A172 (cell line): ENCODE results near the gene HAPLN1. TPM values are rescaled to one million over a fixed set of nuclear protein-coding genes. Genes with fewer than 3 reads are reported as not detected.

ENCODE experiments used
- DNase-seq: peaks from one replicate; pipeline ENCODE4 v3.0.0-alpha.2; 2015; ENCODE audit warnings: low spot score
- total RNA-seq: library from RNA; depleted of rRNA; stranded (reverse); fragments of >200 nt; shearing (Covaris generic); gene quantifications from 2 replicates; pipeline ENCODE4 v1.2.3, GENCODE V29; 2014

The HAPLN1 gene
- total RNA-seq, 1 experiment from 2014 or later, result 35.6 TPM

DNA sequence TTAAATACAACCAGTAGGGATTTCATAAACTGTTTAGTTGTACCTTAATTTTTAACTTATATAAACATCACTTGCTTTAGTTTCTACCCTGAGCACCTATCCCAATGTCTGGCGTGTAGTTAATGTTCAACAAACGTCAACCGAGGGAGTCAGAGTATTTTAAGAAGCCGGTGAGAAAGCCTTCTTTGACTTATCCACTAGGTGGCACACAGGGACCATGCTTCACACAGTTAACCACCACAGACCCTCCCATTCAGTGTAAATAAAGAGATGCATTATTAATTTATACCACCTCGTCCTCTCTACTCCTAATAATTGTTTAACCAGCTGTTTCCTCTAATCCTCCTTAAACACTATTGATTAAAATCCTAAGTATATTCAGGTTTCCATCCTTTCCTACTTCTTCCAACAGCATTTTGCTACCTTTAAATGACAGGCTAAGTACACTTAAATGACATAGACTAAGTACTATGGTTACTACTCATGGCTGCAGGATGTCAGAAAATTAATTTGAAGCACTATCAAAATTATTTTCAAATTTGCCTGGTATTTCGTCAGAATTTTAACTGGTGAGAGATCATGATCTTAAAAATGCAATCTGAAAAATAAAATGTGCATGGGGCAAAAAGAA lies 2.3 kb downstream of the HAPLN1 start:
- DNase-seq, result peak; percentile 69

- no peak for DNase-seq
Measured at GRCh38 chr5:83715236-83716065, 5.2 kb downstream of the HAPLN1 start.

GRCh38 chr5:83714810-83715209 lies 5.8 kb downstream of the HAPLN1 start:
- DNase-seq, result no peak

- DNase-seq, result peak; percentile 31
Measured at GRCh38 chr5:83711982-83712601, 8.6 kb downstream of the HAPLN1 start.

- DNase-seq, result no peak
Measured at GRCh38 chr5:83709973-83710372, 10.7 kb downstream of the HAPLN1 start.

DNA sequence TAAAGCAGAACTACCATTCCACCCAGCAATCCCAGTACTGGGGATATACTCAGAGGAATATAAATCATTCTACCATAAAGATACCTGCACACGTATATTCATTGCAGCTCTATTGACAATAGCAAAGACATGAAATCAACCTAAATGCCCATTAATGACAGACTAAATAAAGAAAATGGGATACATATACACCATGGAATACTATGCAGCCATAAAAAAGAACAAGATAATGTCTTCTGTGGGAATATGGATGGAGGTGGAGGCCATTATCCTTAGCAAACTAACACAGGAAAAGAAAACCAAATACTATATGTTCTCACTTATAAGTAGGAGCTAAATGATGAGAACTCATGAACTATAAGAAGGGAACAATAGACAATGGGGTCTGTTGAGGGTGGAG lies 12.5 kb downstream of the HAPLN1 start:
- DNase-seq, result no peak

- DNase-seq, result no peak
Measured at GRCh38 chr5:83703059-83703458, 17.6 kb downstream of the HAPLN1 start.

DNA sequence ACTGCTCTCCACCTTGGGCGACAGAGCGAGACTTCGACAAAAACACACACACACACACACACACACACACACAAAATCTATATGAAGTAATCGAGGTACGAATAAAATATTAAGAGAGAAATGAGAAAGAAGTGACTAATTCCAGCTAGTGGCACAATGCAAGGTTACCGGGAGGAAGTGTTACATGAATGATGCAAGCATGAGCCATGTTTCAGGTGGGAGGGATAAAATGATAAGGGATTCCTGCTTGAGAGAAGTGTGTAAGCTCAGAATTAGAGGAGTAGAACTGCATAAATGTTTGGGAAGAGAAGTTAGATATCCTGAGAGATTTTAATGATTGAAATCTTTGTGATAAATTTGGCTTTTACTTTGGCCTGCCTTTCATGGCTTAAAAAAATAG lies 18.8 kb downstream of the HAPLN1 start:
- DNase-seq, result peak; percentile 18

DNA sequence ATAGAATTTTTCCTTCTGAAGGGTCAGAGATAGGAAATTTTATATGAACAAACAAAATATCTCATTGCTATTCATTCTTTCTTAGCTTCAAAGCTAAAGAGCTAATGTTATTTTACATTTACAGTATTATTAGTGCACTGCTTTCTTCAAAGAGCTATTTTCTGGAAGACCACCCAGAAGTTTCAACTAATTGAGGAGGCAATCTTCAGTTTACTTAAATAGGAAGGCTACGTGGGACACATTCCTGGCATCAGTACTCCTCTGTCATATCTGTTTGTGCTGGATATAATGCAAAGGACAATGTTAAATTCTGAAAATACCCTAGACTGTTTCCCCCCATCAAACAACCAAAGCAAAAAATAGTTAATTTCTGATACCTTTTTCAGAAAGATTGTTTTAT lies 30.8 kb downstream of the HAPLN1 start:
- no peak for DNase-seq

DNA sequence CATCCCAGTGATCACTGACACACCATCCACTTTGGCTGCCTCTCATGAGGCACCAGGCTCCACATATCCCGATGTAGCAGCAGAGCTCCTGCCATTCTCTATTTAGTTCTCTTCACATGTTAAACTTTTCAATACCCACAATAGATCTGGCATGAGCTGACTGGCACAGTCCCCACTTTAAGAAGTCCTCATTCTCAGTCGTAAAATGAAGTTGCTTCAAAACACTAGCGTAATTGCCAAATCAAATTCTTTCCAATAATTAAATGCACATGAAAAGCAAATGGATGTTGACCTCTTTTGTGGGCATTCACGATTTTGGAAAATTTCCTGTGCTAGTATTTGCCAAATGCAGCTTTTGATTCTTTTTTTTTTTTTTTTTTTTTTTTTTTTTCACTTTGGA lies 32.4 kb downstream of the HAPLN1 start:
- no peak for DNase-seq

DNA sequence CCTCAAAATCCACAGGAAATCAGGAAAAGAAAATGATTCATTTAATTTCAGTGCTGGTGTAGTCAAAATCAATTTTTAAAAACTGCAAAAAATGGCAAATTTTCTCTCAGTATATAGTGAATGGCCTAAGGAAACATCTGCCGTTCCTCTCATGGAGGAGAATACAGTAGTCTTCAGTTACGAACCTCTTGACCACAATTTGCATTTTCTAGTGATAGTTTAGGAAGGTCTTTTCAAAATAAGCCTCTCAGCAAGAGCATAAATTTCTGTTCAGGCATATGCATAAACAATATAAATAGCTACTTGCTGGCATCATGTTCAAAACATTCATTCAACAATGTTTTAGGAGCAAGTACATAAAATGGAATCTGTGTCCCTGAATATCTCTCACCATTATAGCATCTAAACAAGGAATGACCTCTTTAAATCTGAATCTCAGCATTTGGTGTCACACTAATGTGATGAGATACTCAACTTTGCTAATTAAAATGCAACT lies 33.5 kb downstream of the HAPLN1 start:
- DNase-seq, result no peak

- no peak for DNase-seq
Measured at GRCh38 chr5:83686251-83686650, 34.4 kb downstream of the HAPLN1 start.

DNA sequence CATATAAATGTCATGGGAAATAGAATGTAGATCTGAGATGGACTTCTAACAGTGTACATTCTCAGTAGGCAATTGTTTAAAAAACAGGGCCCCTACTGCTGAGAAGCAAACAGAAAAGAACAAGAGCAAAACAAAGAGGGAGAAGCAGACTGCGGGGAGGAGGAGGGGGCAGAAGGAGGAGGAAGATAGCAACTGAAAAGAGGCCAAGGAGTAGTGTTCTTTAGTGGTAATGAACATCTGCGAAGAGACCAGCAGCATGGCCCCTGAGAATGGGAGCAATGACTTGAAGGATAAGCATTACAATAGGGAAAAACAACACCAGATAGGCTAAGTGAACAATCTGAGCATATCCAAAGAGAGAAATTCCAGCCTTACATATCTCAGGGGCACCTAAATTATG lies 36.8 kb downstream of the HAPLN1 start:
- DNase-seq, result no peak

DNA sequence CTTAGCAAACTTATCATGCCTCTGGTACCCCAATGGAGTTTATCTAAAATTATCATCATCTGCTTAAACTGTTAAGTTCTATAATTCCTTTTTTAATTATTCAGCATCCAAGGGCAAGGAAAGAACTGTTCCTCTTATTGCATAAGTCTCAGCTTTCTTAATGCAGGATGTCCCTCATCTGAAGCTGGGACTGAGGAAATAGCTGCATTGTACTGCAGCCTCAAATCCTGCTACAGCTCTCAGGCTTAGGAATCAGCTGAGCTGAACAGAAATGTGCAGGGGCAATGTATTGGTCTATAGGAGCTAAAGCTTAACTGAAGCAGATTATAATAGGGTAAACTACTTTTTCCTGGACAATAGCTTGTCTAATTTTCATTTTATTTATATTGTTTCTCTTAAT lies 48.0 kb downstream of the HAPLN1 start:
- DNase-seq, result no peak

DNA sequence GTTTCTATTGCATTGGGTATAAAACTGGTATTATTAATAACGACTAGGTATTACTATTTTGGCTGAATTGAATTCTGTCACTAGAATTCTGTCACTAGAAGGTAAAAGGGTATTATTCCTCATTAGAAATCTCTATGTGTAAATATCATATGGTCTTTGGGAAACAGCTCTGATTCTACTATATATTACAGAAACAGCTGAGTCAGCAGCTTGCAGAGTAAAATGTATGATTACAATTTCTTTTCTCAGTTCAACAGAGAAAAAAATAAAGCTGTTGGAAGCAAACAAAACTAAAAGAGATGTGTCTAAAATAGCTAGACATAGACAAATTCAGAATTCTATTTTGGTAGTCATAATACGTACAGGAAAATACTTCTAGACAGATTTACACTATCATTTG lies 48.5 kb downstream of the HAPLN1 start:
- no peak for DNase-seq

DNA sequence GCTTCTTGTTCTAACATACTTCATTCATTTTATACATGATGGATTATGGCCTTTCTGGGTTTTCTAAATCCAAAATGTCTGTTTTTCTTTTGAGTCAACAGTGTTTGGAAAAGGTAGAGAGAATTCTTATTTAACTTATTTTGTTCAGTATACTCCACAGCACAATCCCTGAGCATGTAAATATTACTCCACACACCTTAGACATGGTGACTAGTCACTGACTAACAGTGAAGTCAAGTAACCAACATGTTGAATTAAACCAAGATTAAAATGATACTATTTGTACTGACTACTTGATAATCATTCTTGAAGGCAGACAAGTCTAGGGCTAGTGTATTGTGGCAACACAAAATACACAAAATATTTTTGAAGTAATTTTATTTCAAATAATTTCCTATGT lies 55.0 kb downstream of the HAPLN1 start:
- DNase-seq, result no peak

DNA sequence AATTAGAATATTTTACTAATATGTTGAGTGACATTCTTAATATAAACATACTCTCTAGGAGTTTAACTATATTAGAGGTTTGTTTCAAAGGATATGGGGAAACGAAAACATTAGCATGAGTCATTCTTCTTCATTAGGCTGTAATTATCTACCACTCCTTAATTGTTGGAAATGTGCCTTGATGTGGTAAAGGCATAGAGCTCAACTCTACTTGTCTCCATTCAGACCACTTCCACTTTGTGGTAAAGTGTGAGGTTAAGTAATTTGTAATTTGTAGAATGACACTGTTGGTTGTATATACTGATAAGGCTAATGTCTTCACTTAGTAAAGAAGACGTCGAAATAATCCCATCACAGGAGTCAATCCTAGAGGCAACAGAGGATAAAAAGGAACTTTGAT lies 58.1 kb downstream of the HAPLN1 start:
- no peak for DNase-seq

DNA sequence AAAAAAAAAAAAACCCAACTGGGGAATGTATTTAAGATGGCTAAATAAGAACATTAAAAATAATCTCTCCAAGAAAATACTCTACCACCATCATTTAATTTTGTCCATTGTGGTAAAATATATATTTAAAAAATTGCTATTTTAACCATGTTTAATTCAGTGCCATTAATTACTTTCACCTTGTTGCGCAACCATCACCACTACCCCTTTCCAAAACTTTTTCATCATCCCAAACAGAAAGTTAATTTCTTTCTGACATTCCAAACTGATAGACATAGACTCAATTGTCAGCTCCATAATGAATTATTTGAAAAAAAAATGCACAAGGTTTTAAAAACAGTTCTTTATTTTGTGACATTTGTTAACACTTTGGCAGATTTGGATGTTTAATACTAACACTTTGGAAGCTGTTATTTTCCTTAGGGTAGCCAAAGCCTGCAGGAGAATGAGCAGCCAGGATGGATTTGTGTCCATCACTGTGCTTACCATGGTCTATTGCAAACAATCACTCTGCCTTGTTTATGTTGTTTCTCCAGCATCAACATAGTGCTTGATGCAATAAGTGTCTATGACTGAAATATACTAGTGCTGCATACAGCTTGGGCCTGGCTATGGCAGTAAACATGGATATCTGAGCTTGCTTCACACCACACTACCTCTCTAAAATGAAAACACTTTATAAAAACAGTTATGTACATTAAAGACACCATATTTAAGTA lies 62.7 kb downstream of the HAPLN1 start:
- no peak for DNase-seq

DNA sequence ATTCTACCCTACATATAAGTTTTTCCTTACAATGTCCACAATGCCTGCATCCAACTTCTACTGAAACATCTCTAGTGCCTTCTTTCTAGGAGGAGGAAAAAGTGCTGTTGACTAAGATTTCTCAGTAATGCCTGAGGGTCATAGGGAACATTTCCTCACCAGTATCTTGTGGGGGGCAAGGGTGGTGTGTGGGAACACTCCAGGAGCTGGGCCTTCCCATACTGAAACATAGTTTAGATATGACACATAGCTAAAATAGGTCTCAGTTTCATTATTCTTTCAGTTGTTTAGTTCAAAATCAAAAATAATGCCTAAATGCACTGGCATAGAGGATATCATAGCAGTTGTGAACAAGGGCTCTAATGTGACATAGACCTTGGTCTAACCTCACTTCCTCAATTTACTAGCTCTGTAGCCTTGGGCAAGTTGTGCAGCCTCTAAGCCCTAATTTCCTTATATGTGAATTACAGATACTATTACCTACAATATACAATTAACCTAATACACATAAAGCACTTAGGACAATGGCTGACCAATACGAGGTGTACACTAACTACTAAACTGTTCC lies 66.1 kb downstream of the HAPLN1 start:
- no peak for DNase-seq

DNA sequence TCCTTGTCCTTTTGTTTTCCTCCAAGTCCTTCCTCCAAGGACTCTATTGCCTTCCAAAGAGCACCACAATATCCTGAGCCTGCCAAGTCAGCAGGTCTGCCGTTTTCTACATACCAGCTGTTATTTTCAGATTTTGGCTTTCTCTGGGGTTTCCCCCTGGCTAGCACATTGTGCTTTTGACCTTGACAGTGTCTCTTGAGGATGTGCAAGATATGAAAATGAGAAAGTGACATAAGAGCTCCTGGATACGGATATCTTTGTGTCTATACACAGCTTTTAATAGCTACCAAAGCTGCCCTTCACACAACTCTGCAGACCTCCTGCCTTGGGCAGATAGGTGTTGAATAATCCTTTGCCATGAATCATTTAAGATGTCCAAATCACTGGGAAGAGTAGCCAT lies 67.0 kb downstream of the HAPLN1 start:
- DNase-seq, result no peak

DNA sequence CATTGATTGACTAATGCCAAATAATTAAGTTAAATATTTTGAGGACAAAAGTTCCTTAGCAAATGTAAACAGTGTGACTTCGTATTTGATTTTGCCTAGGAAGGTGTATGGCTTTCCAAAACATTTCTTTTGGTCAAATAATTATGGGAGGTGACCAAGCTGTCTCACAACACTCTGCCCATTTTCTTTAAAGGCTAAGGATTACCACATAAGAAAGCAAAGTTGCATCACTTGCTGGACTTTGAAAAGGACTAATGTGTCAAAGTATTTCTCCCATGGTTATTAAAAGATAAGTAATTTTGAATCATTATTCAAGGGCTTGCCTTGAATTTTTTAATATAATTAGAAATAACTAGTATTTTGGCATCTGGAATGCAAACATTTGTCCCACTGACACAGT lies 74.7 kb downstream of the HAPLN1 start:
- no peak for DNase-seq

GRCh38 chr5:83644301-83644700 lies 76.4 kb downstream of the HAPLN1 start:
- DNase-seq, result no peak
